Subcutaneous abdominal adipose tissue (tissue), 5 donors: ENCODE results near the gene MAPK8IP3.
"Not testable (repeated sequence)": the region's sequence is repeated elsewhere in the genome, so short reads cannot be mapped to it uniquely, and the experiment has no call there.

Experiments
- H3K27ac ChIP-seq: one replicate; pipeline ENCODE4 v1.7.0; 2013; ENCODE audit warnings: low read depth, mild to moderate bottlenecking, inconsistent platforms, low read length, moderate library complexity
- H3K27me3 ChIP-seq, 5 donors: one replicate each; pipeline ENCODE4 v1.7.0; 2013; ENCODE audit warnings: low read length in 5 of 5, inconsistent platforms in 1 of 5; ENCODE audit not compliant: control insufficient read depth in 5 of 5, insufficient read depth in 4 of 5
- H3K36me3 ChIP-seq, 5 donors: one replicate each; pipeline ENCODE4 v1.7.0; 2013; ENCODE audit warnings: low read length in 5 of 5; ENCODE audit not compliant: control insufficient read depth in 5 of 5, insufficient read depth in 5 of 5
- H3K4me1 ChIP-seq, 5 donors: one replicate each; pipeline ENCODE4 v1.7.0; 2013; ENCODE audit warnings: low read length in 5 of 5, mild to moderate bottlenecking in 3 of 5, moderate library complexity in 1 of 5; ENCODE audit not compliant: control insufficient read depth in 5 of 5, insufficient read depth in 5 of 5
- H3K4me3 ChIP-seq, 5 donors: one replicate each; pipeline ENCODE4 v1.7.0; 2013; ENCODE audit warnings: low read length in 5 of 5, low read depth in 1 of 5
- H3K9ac ChIP-seq, 5 donors: one replicate each; pipeline ENCODE4 v1.7.0; 2013; ENCODE audit warnings: low read length in 5 of 5, mild to moderate bottlenecking in 4 of 5, moderate library complexity in 3 of 5
- H3K9me3 ChIP-seq, 5 donors: one replicate each; pipeline ENCODE4 v1.7.0; 2013; ENCODE audit warnings: low read length in 5 of 5; ENCODE audit not compliant: control insufficient read depth in 5 of 5
- donor health status: healthy.
- donor health status: healthy.
- donor health status: healthy.
- donor health status: healthy.
- donor health status: healthy.

Gene MAPK8IP3

DNA sequence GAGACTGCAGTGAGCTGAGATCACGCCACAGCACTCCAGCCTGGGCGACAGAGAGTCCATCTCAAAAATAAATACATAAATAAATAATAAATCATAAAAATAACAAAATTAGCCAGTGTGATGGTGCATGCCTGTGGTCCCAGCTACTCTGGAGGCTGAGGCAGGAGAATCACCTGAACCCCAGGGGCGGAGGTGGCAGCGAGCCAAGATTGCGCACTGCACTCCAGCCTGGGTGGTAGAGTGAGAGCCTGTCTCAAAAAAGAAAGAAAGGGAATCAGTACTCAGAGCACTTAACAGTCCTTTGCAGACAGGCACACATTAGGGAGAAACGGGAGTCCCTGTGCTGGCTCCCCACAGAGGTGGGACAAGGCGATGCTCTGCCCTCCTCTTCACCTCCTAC, 25.1 kb downstream of the MAPK8IP3 start:
- Histone ChIP-seq H3K27ac (no peak overlapping the region), H3K36me3 (peaks cover 0 to 82% (median 74%) of the 10 kb centered on the region in 5 donors), H3K27me3 (peaks cover 0 to 5% (median 0%) of the 10 kb centered on the region in 5 donors)

DNA sequence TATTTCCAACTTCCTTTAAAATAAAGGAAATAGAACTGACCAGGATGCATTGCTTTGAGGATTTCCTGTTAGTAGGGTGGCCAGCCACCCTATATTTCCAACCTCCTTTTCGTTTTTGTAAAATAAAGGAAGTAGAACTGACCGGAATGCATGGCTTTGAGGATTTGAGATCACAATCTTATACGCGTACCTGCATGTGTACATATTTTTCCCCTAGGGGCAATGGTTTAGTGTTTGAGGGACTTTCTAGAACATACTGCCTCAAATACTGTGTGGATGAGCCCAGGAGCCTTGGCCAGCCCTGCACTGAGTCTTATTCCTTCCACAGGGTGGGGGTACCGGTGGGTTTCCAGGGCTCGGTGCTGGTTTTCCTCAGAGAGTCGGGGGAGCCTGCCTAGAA, 25.6 kb downstream of the MAPK8IP3 start:
- Histone ChIP-seq H3K9me3 (no peaks in the 10 kb centered on the region), H3K36me3 (peaks cover 0 to 77% (median 69%) of the 10 kb centered on the region in 5 donors), H3K4me3 (no peak overlapping the region), H3K27ac (no peak overlapping the region), H3K9ac (no peak overlapping the region), H3K4me1 (peaks cover 0 to 17% (median 7%) of the 10 kb centered on the region in 5 donors), H3K27me3 (peaks cover 0 to 8% (median 0%) of the 10 kb centered on the region in 5 donors)

More for the DNA sequence above, 25.1 kb downstream of the MAPK8IP3 start:
- Histone ChIP-seq H3K4me1 (peaks cover 0 to 14% (median 7%) of the 10 kb centered on the region in 5 donors), H3K9me3 (no peaks in the 10 kb centered on the region), H3K4me3 (no peak overlapping the region), H3K9ac (no peak overlapping the region)

DNA sequence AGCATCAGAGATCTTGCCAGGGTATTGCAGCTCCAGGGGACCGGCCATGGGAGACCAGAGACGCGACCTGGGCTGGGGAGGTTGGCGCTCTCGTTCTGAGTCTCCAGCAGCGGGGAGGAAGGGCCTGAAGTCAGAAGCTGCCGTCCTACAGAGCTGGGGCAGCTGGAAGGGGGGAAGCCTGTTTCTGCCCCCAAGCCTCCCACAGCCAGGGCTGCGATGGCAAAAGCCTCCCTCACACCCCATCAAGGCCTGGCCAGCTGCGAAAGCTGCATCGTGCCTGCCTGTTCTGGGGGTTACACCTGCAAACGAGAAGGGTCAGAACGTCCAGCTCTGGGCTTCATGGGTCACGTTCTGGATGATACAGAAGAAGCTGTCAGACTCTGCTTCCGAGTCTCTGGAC, 26.1 kb downstream of the MAPK8IP3 start:
- no peak overlapping the region for H3K27ac ChIP-seq
- H3K4me1 ChIP-seq = peaks cover 0 to 22% (median 7%) of the 10 kb centered on the region in 5 donors
- H3K36me3 ChIP-seq = peaks cover 0 to 72% (median 65%) of the 10 kb centered on the region in 5 donors
- H3K9ac ChIP-seq = no peak overlapping the region
- peaks cover 0 to 13% (median 0%) of the 10 kb centered on the region in 5 donors for H3K27me3 ChIP-seq
- H3K4me3 ChIP-seq = no peak overlapping the region
- no peaks in the 10 kb centered on the region for H3K9me3 ChIP-seq

DNA sequence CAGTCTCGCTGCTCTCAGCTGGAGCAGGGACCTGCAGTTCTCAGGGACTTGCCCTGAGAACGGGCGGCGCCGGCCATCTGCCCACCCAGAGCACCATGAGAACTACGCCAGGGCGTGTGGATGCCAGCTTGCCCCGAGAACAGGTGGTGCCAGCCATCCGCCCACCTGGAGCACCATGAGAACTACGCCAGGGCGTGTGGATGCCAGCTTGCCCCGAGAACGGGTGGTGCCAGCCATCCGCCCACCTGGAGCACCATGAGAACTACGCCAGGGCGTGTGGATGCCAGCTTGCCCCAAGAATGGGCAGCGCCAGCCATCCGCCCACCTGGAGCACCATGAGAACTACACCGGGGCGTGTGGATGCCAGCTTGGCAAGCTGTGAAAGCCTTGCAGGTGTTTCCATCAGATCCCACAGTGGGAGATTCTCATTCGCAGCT, 26.6 kb downstream of the MAPK8IP3 start:
- H3K9me3 ChIP-seq, H3K27ac ChIP-seq, H3K4me3 ChIP-seq, H3K9ac ChIP-seq: not testable (repeated sequence)
- Histone ChIP-seq H3K36me3 (peaks cover 0 to 67% (median 60%) of the 10 kb centered on the region in 5 donors), H3K27me3 (peaks cover 0 to 17% (median 0%) of the 10 kb centered on the region in 5 donors), H3K4me1 (peaks cover 0 to 27% (median 7%) of the 10 kb centered on the region in 5 donors)

DNA sequence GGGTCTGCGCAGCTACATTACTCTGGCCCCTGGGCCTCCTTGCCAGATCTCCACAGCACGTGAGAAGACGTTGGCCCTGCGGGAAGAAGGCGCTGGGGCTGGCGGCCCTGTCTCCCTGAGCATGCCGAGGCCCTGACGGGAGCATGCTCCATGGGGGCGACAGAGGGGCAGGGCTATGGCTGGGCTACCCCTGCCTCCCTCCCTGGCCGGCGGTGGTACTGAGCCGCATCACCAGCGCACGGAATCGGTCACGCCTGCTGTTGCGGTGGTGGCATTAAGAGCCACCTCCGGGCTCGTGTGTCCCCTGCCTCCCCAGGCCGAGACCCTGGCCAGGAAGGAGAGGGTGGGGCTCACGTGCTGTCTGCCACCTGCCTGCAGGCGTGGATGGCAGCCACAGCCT, 28.1 kb downstream of the MAPK8IP3 start:
- Histone ChIP-seq H3K4me3 (no peak overlapping the region), H3K27me3 (peaks cover 0 to 24% (median 0%) of the 10 kb centered on the region in 5 donors), H3K36me3 (peaks cover 0 to 57% (median 46%) of the 10 kb centered on the region in 5 donors)

DNA sequence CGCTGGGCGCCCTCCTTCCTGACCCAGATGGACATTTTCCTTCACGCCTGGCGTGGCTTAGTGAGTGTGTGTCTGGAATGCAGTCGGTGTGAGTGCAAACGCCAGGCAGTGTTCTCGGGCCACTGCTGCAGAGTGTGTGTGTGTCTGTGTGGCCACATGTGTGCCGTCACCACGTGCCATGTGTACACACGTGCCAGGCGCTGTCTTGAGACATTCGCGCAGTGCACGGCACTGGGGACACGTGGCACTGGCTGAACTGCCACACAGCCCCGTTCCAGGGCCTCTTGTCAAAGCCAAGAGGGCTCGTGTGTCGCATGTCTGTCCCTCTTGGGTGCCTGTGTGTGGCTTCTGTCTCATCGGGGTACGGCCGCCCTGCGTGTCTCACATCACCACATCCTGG, 28.8 kb downstream of the MAPK8IP3 start:
- Histone ChIP-seq H3K9ac (peak overlapping the region in 1 of 5 donors; percentile 38), H3K9me3 (peaks cover 0 to 6% (median 0%) of the 10 kb centered on the region in 5 donors), H3K36me3 (peaks cover 0 to 51% (median 39%) of the 10 kb centered on the region in 5 donors), H3K27me3 (peaks cover 0 to 31% (median 0%) of the 10 kb centered on the region in 5 donors), H3K27ac (no peak overlapping the region), H3K4me3 (no peak overlapping the region), H3K4me1 (peaks cover 0 to 49% (median 7%) of the 10 kb centered on the region in 5 donors)

More for the DNA sequence above, 28.1 kb downstream of the MAPK8IP3 start:
- H3K27ac ChIP-seq = no peak overlapping the region
- peaks cover 0 to 42% (median 7%) of the 10 kb centered on the region in 5 donors for H3K4me1 ChIP-seq
- H3K9ac ChIP-seq = no peak overlapping the region
- peaks cover 0 to 6% (median 0%) of the 10 kb centered on the region in 5 donors for H3K9me3 ChIP-seq

DNA sequence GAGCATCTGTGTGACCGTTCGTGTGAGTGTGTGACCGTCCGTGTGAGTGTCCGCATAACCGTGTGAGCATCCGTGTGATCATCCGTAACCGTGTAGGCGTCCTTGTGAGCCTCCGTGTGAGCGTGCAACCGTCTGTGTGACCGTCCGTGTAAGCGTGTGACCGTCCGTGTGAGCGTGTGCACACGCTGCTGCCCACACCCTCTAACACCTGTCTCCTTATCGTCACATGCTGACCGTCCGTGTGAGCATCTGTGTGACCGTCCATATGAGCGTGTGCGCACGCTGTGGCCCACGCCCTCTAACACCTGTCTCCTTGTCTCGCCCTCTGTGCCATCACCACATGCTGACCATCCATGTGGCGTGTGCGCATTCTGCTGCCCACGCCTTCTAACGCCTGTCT, 34.2 kb downstream of the MAPK8IP3 start:
- peaks cover 0 to 51% (median 0%) of the 10 kb centered on the region in 5 donors for H3K4me1 ChIP-seq
- H3K27me3 ChIP-seq = peaks cover 0 to 31% (median 0%) of the 10 kb centered on the region in 5 donors
- H3K9me3 ChIP-seq = peaks cover 0 to 6% (median 0%) of the 10 kb centered on the region in 5 donors
- no peak overlapping the region for H3K27ac ChIP-seq
- no peak overlapping the region for H3K9ac ChIP-seq
- H3K36me3 ChIP-seq = peaks cover 0 to 48% (median 46%) of the 10 kb centered on the region in 5 donors
- no peak overlapping the region for H3K4me3 ChIP-seq

DNA sequence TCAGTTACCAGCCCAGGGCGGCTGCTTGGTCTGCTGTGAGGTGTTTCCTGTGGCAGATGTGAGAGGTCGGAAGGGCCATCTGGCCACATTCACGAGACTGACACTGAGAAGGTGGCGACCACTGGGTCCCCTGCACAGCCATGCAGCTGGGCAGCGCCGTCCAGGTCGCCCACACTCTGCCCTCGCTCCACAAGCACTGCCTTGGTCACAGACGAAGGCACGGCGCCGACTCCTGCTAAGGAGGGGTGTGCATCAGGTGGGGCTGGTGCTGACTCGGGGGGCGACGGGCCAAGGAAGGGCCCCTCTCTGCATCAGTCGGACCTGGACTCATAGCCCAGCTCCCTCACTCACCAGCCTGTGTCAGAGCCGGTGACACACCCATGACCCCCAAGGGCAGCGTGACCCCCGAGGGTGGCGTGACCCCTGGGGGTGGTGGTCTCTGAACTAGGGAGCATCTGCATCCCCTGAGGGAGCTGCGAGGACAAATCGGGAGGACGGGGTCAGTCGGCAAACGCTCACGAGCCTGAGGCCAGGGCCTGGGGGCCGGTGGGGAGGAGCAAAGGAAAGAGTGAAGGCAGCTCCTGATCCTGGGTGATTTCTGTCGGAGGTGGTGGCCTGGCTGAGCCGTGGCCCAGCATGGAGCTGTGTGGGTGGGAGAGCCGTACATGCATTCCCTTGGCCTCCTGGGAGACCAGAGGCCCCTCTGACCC, 34.9 kb downstream of the MAPK8IP3 start:
- Histone ChIP-seq H3K4me1 (peaks cover 0 to 44% (median 0%) of the 10 kb centered on the region in 5 donors), H3K4me3 (no peak overlapping the region), H3K36me3 (peaks cover 0 to 54% (median 50%) of the 10 kb centered on the region in 5 donors), H3K27me3 (peaks cover 0 to 27% (median 0%) of the 10 kb centered on the region in 5 donors), H3K9me3 (peaks cover 0 to 6% (median 0%) of the 10 kb centered on the region in 5 donors), H3K27ac (no peak overlapping the region), H3K9ac (no peak overlapping the region)

DNA sequence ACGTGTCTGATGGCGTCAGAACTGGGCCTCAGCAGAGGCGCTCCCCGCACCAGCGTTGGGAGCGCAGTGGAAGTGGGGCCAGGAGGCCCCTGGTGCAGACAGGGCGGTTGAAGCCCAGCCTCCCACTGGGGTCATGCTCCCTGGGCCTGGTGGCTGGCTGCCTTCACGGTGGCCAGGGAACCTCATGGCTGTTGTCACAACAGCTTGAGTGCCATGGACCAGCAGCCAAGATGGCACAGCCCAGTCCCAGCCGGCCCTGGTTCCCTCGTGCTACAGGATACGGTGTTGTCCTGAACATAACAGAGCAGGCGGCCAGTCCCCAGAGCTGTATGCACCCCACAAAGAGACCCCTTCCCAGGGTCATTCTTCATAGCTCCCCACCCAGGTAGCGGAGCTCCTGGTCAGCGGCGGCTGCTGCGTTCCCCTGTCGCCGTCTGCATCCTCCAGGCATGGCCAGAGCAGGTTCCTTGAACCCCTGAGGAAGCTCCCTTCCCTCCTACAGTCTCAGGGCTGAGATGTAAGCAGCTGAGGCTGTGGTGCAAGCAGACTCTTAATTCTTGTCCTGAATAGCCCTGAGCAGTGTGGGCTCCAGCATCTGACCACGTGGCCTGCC, 35.7 kb downstream of the MAPK8IP3 start:
- H3K4me3 ChIP-seq = no peak overlapping the region
- H3K9me3 ChIP-seq = peaks cover 0 to 6% (median 0%) of the 10 kb centered on the region in 5 donors
- H3K36me3 ChIP-seq = peaks cover 0 to 62% (median 54%) of the 10 kb centered on the region in 5 donors
- peaks cover 0 to 37% (median 0%) of the 10 kb centered on the region in 5 donors for H3K4me1 ChIP-seq
- no peak overlapping the region for H3K27ac ChIP-seq
- no peak overlapping the region for H3K9ac ChIP-seq
- peaks cover 0 to 23% (median 0%) of the 10 kb centered on the region in 5 donors for H3K27me3 ChIP-seq
